ENCODE results near the gene HTR6.

HTR6 gene

GRCh38 chr1:19654886-19655717, 9.6 kb upstream of the HTR6 start:
- no peaks in the 10 kb centered on the region for H3K27me3 ChIP-seq (replicated peaks in 2 of 5; ENCODE audit: control insufficient read depth in 4 of 5, insufficient read depth in 5 of 5, low read length in 4 of 5)
- H3K4me1 ChIP-seq (ENCODE audit: control extremely low read depth in 1 of 4, control insufficient read depth in 4 of 4, insufficient read depth in 4 of 4, low read length in 3 of 4), result peaks cover 0 to 14% (median 6%) of the 10 kb centered on the region in 4 experiments
- H3K36me3 ChIP-seq (ENCODE audit: control insufficient read depth in 4 of 4, insufficient read depth in 4 of 4, low read length in 3 of 4), result peaks cover 0 to 26% (median 2%) of the 10 kb centered on the region in 4 experiments
- H3K27ac ChIP-seq (ENCODE audit: insufficient read depth in 1 of 2, low read depth in 1 of 2, low read length in 2 of 2, poor library complexity in 1 of 2, severe bottlenecking in 2 of 2), result no peak overlapping the region
- no peaks in the 10 kb centered on the region for H3K9me3 ChIP-seq (ENCODE audit: control extremely low read depth in 1 of 5, control insufficient read depth in 4 of 5, insufficient read depth in 2 of 5, low read depth in 1 of 5, low read length in 4 of 5)
- POLR2A ChIA-PET, result no interaction called here
- 97% methylated on average over 15 of the region's 15 CpGs for WGBS (ENCODE audit: insufficient coverage)
- DNase-seq, result no peak
- H3K4me3 ChIP-seq (ENCODE audit: control insufficient read depth in 1 of 7, extremely low read depth in 1 of 7, insufficient read depth in 4 of 7, low read depth in 2 of 7, low read length in 6 of 7), result no peak overlapping the region
- CTCF ChIA-PET, result interaction anchor here (1.1 to 7.3 kb wide), 10 partner anchors 13 to 313 kb away, joined by 3 to 40 read pairs (median 10); no protein-coding TSS in a partner anchor

- Histone ChIP-seq H3K27ac (ENCODE audit: insufficient read depth in 1 of 2, low read depth in 1 of 2, low read length in 2 of 2, poor library complexity in 1 of 2, severe bottlenecking in 2 of 2) (no peak overlapping the region), H3K4me3 (ENCODE audit: control insufficient read depth in 1 of 7, extremely low read depth in 1 of 7, insufficient read depth in 4 of 7, low read depth in 2 of 7, low read length in 6 of 7) (no peak overlapping the region), H3K36me3 (ENCODE audit: control insufficient read depth in 4 of 4, insufficient read depth in 4 of 4, low read length in 3 of 4) (peaks cover 0 to 26% (median 2%) of the 10 kb centered on the region in 4 experiments), H3K9me3 (ENCODE audit: control extremely low read depth in 1 of 5, control insufficient read depth in 4 of 5, insufficient read depth in 2 of 5, low read depth in 1 of 5, low read length in 4 of 5) (no peaks in the 10 kb centered on the region), H3K27me3 (replicated peaks in 2 of 5; ENCODE audit: control insufficient read depth in 4 of 5, insufficient read depth in 5 of 5, low read length in 4 of 5) (peaks cover 0 to 5% (median 0%) of the 10 kb centered on the region in 5 experiments), H3K4me1 (ENCODE audit: control extremely low read depth in 1 of 4, control insufficient read depth in 4 of 4, insufficient read depth in 4 of 4, low read length in 3 of 4) (peaks cover 0 to 8% (median 3%) of the 10 kb centered on the region in 4 experiments)
- DNase-seq, result no peak
- ChIA-PET CTCF (interaction anchor here (1.2 to 2.4 kb wide), 2 partner anchors 12 to 311 kb away, joined by 3 to 14 read pairs; no protein-coding TSS in a partner anchor), POLR2A (no interaction called here)
- 98% methylated on average over 8 of the region's 8 CpGs for WGBS (ENCODE audit: insufficient coverage)
Observed at GRCh38 chr1:19655718-19656080, 9.0 kb upstream of the HTR6 start.

- ChIA-PET CTCF (interaction anchor here (1.2 kb wide), 1 partner anchor 12 kb away, joined by 3 read pairs; no protein-coding TSS in a partner anchor), POLR2A (no interaction called here)
- DNase-seq, result no peak
- Histone ChIP-seq H3K36me3 (ENCODE audit: control insufficient read depth in 4 of 4, insufficient read depth in 4 of 4, low read length in 3 of 4) (peaks cover 0 to 26% (median 2%) of the 10 kb centered on the region in 4 experiments), H3K27me3 (replicated peaks in 2 of 5; ENCODE audit: control insufficient read depth in 4 of 5, insufficient read depth in 5 of 5, low read length in 4 of 5) (peaks cover 0 to 7% (median 0%) of the 10 kb centered on the region in 5 experiments), H3K9me3 (ENCODE audit: control extremely low read depth in 1 of 5, control insufficient read depth in 4 of 5, insufficient read depth in 2 of 5, low read depth in 1 of 5, low read length in 4 of 5) (no peaks in the 10 kb centered on the region), H3K4me3 (ENCODE audit: control insufficient read depth in 1 of 7, extremely low read depth in 1 of 7, insufficient read depth in 4 of 7, low read depth in 2 of 7, low read length in 6 of 7) (no peak overlapping the region), H3K4me1 (ENCODE audit: control extremely low read depth in 1 of 4, control insufficient read depth in 4 of 4, insufficient read depth in 4 of 4, low read length in 3 of 4) (peaks cover 0 to 3% (median under 1%) of the 10 kb centered on the region in 4 experiments), H3K27ac (ENCODE audit: insufficient read depth in 1 of 2, low read depth in 1 of 2, low read length in 2 of 2, poor library complexity in 1 of 2, severe bottlenecking in 2 of 2) (no peak overlapping the region)
- 89% methylated on average over 6 of the region's 9 CpGs for WGBS (ENCODE audit: insufficient coverage)
Observed at GRCh38 chr1:19656134-19656779, 8.4 kb upstream of the HTR6 start.

- H3K4me3 ChIP-seq (ENCODE audit: control insufficient read depth in 1 of 7, extremely low read depth in 1 of 7, insufficient read depth in 4 of 7, low read depth in 2 of 7, low read length in 6 of 7), result no peak overlapping the region
- ChIA-PET POLR2A (no interaction called here), CTCF (interaction anchor here (1.2 kb wide), 1 partner anchor 11 kb away, joined by 3 read pairs; no protein-coding TSS in a partner anchor)
- no peak for DNase-seq
- WGBS (ENCODE audit: insufficient coverage), result no CpG with 5 or more reads among the region's 15 CpGs
- H3K27ac ChIP-seq (ENCODE audit: insufficient read depth in 1 of 2, low read depth in 1 of 2, low read length in 2 of 2, poor library complexity in 1 of 2, severe bottlenecking in 2 of 2), result no peak overlapping the region
- peaks cover 0 to 10% (median 0%) of the 10 kb centered on the region in 5 experiments for H3K27me3 ChIP-seq (replicated peaks in 2 of 5; ENCODE audit: control insufficient read depth in 4 of 5, insufficient read depth in 5 of 5, low read length in 4 of 5)
- H3K4me1 ChIP-seq (ENCODE audit: control extremely low read depth in 1 of 4, control insufficient read depth in 4 of 4, insufficient read depth in 4 of 4, low read length in 3 of 4), result peaks cover 0 to 2% (median 0%) of the 10 kb centered on the region in 4 experiments
- H3K36me3 ChIP-seq (ENCODE audit: control insufficient read depth in 4 of 4, insufficient read depth in 4 of 4, low read length in 3 of 4), result peaks cover 0 to 26% (median 2%) of the 10 kb centered on the region in 4 experiments
- H3K9me3 ChIP-seq (ENCODE audit: control extremely low read depth in 1 of 5, control insufficient read depth in 4 of 5, insufficient read depth in 2 of 5, low read depth in 1 of 5, low read length in 4 of 5), result no peaks in the 10 kb centered on the region
Observed at GRCh38 chr1:19656780-19657466, 7.8 kb upstream of the HTR6 start.

GRCh38 chr1:19657511-19657910, 7.2 kb upstream of the HTR6 start:
- no peak for DNase-seq
- CTCF ChIA-PET, result interaction anchor here (0.6 kb wide), 1 partner anchor 327 kb away, joined by 3 read pairs; no protein-coding TSS in a partner anchor
- Histone ChIP-seq H3K4me1 (ENCODE audit: control extremely low read depth in 1 of 4, control insufficient read depth in 4 of 4, insufficient read depth in 4 of 4, low read length in 3 of 4) (peaks cover 0 to 2% (median 0%) of the 10 kb centered on the region in 4 experiments), H3K27ac (ENCODE audit: insufficient read depth in 1 of 2, low read depth in 1 of 2, low read length in 2 of 2, poor library complexity in 1 of 2, severe bottlenecking in 2 of 2) (no peak overlapping the region), H3K36me3 (ENCODE audit: control insufficient read depth in 4 of 4, insufficient read depth in 4 of 4, low read length in 3 of 4) (peaks cover 0 to 26% (median 2%) of the 10 kb centered on the region in 4 experiments), H3K27me3 (replicated peaks in 2 of 5; ENCODE audit: control insufficient read depth in 4 of 5, insufficient read depth in 5 of 5, low read length in 4 of 5) (peaks cover 0 to 14% (median 4%) of the 10 kb centered on the region in 5 experiments), H3K4me3 (ENCODE audit: control insufficient read depth in 1 of 7, extremely low read depth in 1 of 7, insufficient read depth in 4 of 7, low read depth in 2 of 7, low read length in 6 of 7) (no peak overlapping the region), H3K9me3 (ENCODE audit: control extremely low read depth in 1 of 5, control insufficient read depth in 4 of 5, insufficient read depth in 2 of 5, low read depth in 1 of 5, low read length in 4 of 5) (no peaks in the 10 kb centered on the region)
- POLR2A ChIA-PET, result no interaction called here
- 100% methylated on average over 2 of the region's 10 CpGs for WGBS (ENCODE audit: insufficient coverage)

GRCh38 chr1:19658186-19658585, 6.5 kb upstream of the HTR6 start:
- peaks cover 0 to 2% (median 0%) of the 10 kb centered on the region in 4 experiments for H3K4me1 ChIP-seq (ENCODE audit: control extremely low read depth in 1 of 4, control insufficient read depth in 4 of 4, insufficient read depth in 4 of 4, low read length in 3 of 4)
- peaks cover 0 to 19% (median 10%) of the 10 kb centered on the region in 5 experiments for H3K27me3 ChIP-seq (replicated peaks in 2 of 5; ENCODE audit: control insufficient read depth in 4 of 5, insufficient read depth in 5 of 5, low read length in 4 of 5)
- no peaks in the 10 kb centered on the region for H3K9me3 ChIP-seq (ENCODE audit: control extremely low read depth in 1 of 5, control insufficient read depth in 4 of 5, insufficient read depth in 2 of 5, low read depth in 1 of 5, low read length in 4 of 5)
- WGBS (ENCODE audit: insufficient coverage), result 98% methylated on average over 13 of the region's 13 CpGs
- H3K4me3 ChIP-seq (ENCODE audit: control insufficient read depth in 1 of 7, extremely low read depth in 1 of 7, insufficient read depth in 4 of 7, low read depth in 2 of 7, low read length in 6 of 7), result no peak overlapping the region
- CTCF ChIA-PET, result interaction anchor here (0.6 to 6.2 kb wide), 2 partner anchors 45 to 328 kb away, joined by 3 to 62 read pairs; no protein-coding TSS in a partner anchor
- DNase-seq, result no peak
- POLR2A ChIA-PET, result no interaction called here
- H3K36me3 ChIP-seq (ENCODE audit: control insufficient read depth in 4 of 4, insufficient read depth in 4 of 4, low read length in 3 of 4), result peaks cover 0 to 26% (median 2%) of the 10 kb centered on the region in 4 experiments
- no peak overlapping the region for H3K27ac ChIP-seq (ENCODE audit: insufficient read depth in 1 of 2, low read depth in 1 of 2, low read length in 2 of 2, poor library complexity in 1 of 2, severe bottlenecking in 2 of 2)

All from common myeloid progenitor, CD34-positive (primary cell).